Hepatocyte (in vitro differentiated cells): Measurements from ENCODE around the gene AMIGO1.

Experiments
- CTCF ChIP-seq: fragments of 200-600 bp; sonication (generic); IDR thresholded peaks from 2 replicates; pipeline ENCODE4 v1.5.1; 2016; ENCODE audit warnings: antibody characterized with exemption, mild to moderate bottlenecking; ENCODE audit not compliant: poor library complexity
- EZH2 ChIP-seq: fragments of 200-600 bp; sonication (generic); IDR thresholded peaks from 2 replicates; pipeline ENCODE4 v1.6.1; 2016; ENCODE audit warnings: antibody characterized with exemption, mild to moderate bottlenecking, borderline replicate concordance
- EZH2phosphoT487 ChIP-seq: fragments of 200-600 bp; sonication (generic); IDR thresholded peaks from one replicate; pipeline ENCODE4 v1.6.1; 2018; ENCODE audit warnings: antibody characterized with exemption, mild to moderate bottlenecking, low read depth, moderate library complexity; ENCODE audit not compliant: unreplicated experiment, severe bottlenecking

- no peak for TF ChIP-seq CTCF
- no peak for TF ChIP-seq EZH2
- TF ChIP-seq EZH2phosphoT487: no peak
Observed at GRCh38 chr1:109484519-109484975, 25.0 kb downstream of the AMIGO1 start.
